Measurements from ENCODE around the gene CARD9.

Gene CARD9

DNA sequence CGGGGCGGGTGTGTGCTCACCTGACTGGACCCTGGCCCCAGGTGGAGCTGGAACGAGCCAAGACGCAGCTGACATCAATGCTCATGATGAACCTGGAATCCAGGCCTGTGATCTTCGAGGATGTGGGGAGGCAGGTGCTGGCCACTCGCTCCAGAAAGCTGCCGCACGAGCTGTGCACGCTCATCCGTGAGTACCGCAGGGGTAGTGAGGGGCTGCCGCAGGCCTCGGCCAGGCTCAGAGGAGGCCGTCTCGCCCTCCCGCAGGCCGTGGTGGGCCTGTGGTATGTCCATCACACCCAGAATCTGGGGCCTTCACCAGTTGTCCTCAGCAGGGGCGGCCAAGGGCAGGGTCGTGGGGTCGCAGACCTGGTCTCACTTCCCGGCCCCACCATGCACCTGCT is 48.3 kb upstream of the CARD9 start:
- Histone ChIP-seq H3K4me3 (ENCODE audit: low read depth, low read length) (no peak overlapping the region), H3K9me3 (ENCODE audit: control insufficient read depth, insufficient read depth, low read depth, low read length) (no peaks in the 10 kb centered on the region), H3K27ac (ENCODE audit: extremely low read depth, low read depth, low read length) (no peak overlapping the region), H3K36me3 (ENCODE audit: control insufficient read depth in 2 of 2, insufficient read depth in 1 of 2, low read length in 2 of 2) (peaks cover 13 to 79% of the 10 kb centered on the region in 2 experiments; a peak in 2 of 3 replicates), H3K4me1 (ENCODE audit: control insufficient read depth, insufficient read depth, low read length) (no peaks in the 10 kb centered on the region)
- no peak for TF ChIP-seq ZNF175 (tag by site-specific recombination; IDR thresholded peaks at IDR 0.05)
- TF ChIP-seq HOXD13 (CRISPR knock-in tag; IDR thresholded peaks at IDR 0.05; ENCODE audit: borderline replicate concordance) = no peak
- no peak for TF ChIP-seq TRIM28 (IDR thresholded peaks at IDR 0.05; ENCODE audit: borderline replicate concordance, low read length)
- TF ChIP-seq GLIS1 (tag by site-specific recombination; IDR thresholded peaks at IDR 0.05) = no peak
- no peak for TF ChIP-seq ZNF830 (tag by site-specific recombination; IDR thresholded peaks at IDR 0.05; ENCODE audit: low read depth)
- POLR2A ChIA-PET = interaction anchor here (1.3 kb wide), 2 partner anchors 17 to 20 kb away, joined by 3 to 8 read pairs; no protein-coding TSS in a partner anchor
- CTCF ChIA-PET = no interaction called here

GRCh38 chr9:136419092-136419420 is 45.6 kb upstream of the CARD9 start:
- TF ChIP-seq MYNN (tag by site-specific recombination; IDR thresholded peaks at IDR 0.05; ENCODE audit: borderline replicate concordance) (no peak), ZNF639 (tag by site-specific recombination; IDR thresholded peaks at IDR 0.05) (no peak), SP3 (tag by site-specific recombination; IDR thresholded peaks at IDR 0.05) (no peak)
- TF ChIP-seq, protein P1, sequence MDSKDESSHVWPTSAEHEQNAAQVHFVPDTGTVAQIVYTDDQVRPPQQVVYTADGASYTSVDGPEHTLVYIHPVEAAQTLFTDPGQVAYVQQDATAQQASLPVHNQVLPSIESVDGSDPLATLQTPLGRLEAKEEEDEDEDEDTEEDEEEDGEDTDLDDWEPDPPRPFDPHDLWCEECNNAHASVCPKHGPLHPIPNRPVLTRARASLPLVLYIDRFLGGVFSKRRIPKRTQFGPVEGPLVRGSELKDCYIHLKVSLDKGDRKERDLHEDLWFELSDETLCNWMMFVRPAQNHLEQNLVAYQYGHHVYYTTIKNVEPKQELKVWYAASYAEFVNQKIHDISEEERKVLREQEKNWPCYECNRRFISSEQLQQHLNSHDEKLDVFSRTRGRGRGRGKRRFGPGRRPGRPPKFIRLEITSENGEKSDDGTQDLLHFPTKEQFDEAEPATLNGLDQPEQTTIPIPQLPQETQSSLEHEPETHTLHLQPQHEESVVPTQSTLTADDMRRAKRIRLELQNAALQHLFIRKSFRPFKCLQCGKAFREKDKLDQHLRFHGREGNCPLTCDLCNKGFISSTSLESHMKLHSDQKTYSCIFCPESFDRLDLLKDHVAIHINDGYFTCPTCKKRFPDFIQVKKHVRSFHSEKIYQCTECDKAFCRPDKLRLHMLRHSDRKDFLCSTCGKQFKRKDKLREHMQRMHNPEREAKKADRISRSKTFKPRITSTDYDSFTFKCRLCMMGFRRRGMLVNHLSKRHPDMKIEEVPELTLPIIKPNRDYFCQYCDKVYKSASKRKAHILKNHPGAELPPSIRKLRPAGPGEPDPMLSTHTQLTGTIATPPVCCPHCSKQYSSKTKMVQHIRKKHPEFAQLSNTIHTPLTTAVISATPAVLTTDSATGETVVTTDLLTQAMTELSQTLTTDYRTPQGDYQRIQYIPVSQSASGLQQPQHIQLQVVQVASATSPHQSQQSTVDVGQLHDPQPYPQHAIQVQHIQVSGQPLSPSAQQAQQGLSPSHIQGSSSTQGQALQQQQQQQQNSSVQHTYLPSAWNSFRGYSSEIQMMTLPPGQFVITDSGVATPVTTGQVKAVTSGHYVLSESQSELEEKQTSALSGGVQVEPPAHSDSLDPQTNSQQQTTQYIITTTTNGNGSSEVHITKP (tag by site-specific recombination; IDR thresholded peaks at IDR 0.05) = no peak
- TF ChIP-seq, protein P2, sequence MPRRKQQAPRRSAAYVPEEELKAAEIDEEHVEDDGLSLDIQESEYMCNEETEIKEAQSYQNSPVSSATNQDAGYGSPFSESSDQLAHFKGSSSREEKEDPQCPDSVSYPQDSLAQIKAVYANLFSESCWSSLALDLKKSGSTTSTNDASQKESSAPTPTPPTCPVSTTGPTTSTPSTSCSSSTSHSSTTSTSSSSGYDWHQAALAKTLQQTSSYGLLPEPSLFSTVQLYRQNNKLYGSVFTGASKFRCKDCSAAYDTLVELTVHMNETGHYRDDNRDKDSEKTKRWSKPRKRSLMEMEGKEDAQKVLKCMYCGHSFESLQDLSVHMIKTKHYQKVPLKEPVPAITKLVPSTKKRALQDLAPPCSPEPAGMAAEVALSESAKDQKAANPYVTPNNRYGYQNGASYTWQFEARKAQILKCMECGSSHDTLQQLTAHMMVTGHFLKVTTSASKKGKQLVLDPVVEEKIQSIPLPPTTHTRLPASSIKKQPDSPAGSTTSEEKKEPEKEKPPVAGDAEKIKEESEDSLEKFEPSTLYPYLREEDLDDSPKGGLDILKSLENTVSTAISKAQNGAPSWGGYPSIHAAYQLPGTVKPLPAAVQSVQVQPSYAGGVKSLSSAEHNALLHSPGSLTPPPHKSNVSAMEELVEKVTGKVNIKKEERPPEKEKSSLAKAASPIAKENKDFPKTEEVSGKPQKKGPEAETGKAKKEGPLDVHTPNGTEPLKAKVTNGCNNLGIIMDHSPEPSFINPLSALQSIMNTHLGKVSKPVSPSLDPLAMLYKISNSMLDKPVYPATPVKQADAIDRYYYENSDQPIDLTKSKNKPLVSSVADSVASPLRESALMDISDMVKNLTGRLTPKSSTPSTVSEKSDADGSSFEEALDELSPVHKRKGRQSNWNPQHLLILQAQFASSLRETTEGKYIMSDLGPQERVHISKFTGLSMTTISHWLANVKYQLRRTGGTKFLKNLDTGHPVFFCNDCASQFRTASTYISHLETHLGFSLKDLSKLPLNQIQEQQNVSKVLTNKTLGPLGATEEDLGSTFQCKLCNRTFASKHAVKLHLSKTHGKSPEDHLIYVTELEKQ (tag by site-specific recombination; IDR thresholded peaks at IDR 0.05; ENCODE audit: borderline replicate concordance) = no peak
- Histone ChIP-seq H3K9me3 (ENCODE audit: control insufficient read depth, insufficient read depth, low read depth, low read length) (no peaks in the 10 kb centered on the region), H3K4me1 (ENCODE audit: control insufficient read depth, insufficient read depth, low read length) (no peaks in the 10 kb centered on the region), H3K36me3 (ENCODE audit: control insufficient read depth in 2 of 2, insufficient read depth in 1 of 2, low read length in 2 of 2) (peaks cover 21 to 96% of the 10 kb centered on the region in 2 experiments), H3K4me3 (ENCODE audit: low read depth, low read length) (no peak overlapping the region), H3K27ac (ENCODE audit: extremely low read depth, low read depth, low read length) (no peak overlapping the region)
- POLR2A ChIA-PET = interaction anchor here (1.6 kb wide), 1 partner anchor 8 kb away, joined by 3 read pairs; the partner anchor contains the start of genes ENTR1 and PMPCA
- CTCF ChIA-PET = interaction anchor here (1.1 kb wide), 1 partner anchor 17 kb away, joined by 4 read pairs; no protein-coding TSS in a partner anchor

DNA sequence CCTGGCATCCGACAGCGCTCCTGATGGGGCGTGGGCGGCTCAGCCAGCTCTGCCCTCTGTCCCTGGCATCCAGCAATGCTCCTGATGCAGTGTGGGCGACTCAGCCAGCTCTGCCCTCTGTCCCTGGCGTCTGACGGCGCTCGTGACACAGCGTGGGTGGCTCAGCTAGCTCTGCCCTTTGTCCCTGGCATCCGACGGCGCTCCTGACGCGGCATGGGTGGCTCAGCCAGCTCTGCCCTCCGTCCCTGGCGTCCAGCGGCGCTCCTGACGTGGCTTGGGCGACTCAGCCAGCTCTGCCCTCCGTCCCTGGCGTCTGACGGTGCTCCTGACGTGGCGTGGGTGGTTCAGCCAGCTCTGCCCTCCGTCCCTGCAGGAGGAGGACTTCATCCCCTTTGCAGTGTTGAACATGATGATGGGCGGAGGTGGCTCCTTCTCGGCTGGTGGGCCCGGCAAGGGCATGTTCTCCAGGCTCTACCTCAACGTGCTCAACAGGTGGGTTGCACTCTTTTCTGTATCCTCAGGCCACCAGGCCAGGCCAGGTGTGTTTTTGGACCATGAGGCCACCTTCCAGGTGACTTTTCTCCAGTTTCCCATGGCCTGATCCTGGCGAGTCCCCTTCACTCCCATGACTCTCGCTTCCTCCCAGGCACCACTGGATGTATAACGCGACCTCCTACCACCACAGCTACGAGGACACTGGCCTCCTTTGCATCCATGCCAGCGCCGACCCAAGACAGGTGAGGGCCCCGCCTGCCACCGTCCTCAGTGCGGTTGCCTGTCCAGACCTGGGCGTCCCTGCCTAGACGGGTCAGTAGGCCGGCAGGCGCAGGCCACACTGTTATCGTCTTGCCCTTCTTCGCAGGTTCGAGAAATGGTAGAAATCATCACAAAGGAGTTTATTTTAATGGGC is 45.0 kb upstream of the CARD9 start:
- H3K4me3 ChIP-seq (ENCODE audit: low read depth, low read length) = no peak overlapping the region
- ChIA-PET CTCF (interaction anchor here (0.7 to 0.9 kb wide), 2 partner anchors 67 to 195 kb away, joined by 4 read pairs; no protein-coding TSS in a partner anchor), POLR2A (interaction anchor here (1.6 kb wide), 1 partner anchor 7 kb away, joined by 3 read pairs; the partner anchor contains the start of genes ENTR1 and PMPCA)
- no peak overlapping the region for H3K27ac ChIP-seq (ENCODE audit: extremely low read depth, low read depth, low read length)
- no peaks in the 10 kb centered on the region for H3K4me1 ChIP-seq (ENCODE audit: control insufficient read depth, insufficient read depth, low read length)
- H3K9me3 ChIP-seq (ENCODE audit: control insufficient read depth, insufficient read depth, low read depth, low read length) = no peaks in the 10 kb centered on the region
- H3K36me3 ChIP-seq (ENCODE audit: control insufficient read depth in 2 of 2, insufficient read depth in 1 of 2, low read length in 2 of 2) = peaks cover 21 to 96% of the 10 kb centered on the region in 2 experiments
- TF ChIP-seq ZNF513 (tag by site-specific recombination; IDR thresholded peaks at IDR 0.05) = no peak
- TF ChIP-seq, protein P3, sequence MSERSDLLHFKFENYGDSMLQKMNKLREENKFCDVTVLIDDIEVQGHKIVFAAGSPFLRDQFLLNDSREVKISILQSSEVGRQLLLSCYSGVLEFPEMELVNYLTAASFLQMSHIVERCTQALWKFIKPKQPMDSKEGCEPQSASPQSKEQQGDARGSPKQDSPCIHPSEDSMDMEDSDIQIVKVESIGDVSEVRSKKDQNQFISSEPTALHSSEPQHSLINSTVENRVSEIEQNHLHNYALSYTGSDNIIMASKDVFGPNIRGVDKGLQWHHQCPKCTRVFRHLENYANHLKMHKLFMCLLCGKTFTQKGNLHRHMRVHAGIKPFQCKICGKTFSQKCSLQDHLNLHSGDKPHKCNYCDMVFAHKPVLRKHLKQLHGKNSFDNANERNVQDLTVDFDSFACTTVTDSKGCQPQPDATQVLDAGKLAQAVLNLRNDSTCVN (tag by site-specific recombination; optimal IDR thresholded peaks at IDR 0.05) = no peak
- peak; percentile 92 for TF ChIP-seq SCRT2 (tag by site-specific recombination; IDR thresholded peaks at IDR 0.05)
- peak; percentile 87 for TF ChIP-seq SCRT1 (tag by site-specific recombination; IDR thresholded peaks at IDR 0.05; ENCODE audit: borderline replicate concordance)

Data from HEK293 (cell line).